GM19438 (cell line): ENCODE results near the gene LRRC63.
"Not testable (repeated sequence)": the region's sequence is repeated elsewhere in the genome, so short reads cannot be mapped to it uniquely, and the experiment has no call there.

Experiments
- ATAC-seq: cut with Tn5 transposase; IDR thresholded peaks from one replicate; pipeline ENCODE4 v1.9.1; 2021; ENCODE audit warnings: low read depth; ENCODE audit not compliant: unreplicated experiment

The LRRC63 gene

DNA sequence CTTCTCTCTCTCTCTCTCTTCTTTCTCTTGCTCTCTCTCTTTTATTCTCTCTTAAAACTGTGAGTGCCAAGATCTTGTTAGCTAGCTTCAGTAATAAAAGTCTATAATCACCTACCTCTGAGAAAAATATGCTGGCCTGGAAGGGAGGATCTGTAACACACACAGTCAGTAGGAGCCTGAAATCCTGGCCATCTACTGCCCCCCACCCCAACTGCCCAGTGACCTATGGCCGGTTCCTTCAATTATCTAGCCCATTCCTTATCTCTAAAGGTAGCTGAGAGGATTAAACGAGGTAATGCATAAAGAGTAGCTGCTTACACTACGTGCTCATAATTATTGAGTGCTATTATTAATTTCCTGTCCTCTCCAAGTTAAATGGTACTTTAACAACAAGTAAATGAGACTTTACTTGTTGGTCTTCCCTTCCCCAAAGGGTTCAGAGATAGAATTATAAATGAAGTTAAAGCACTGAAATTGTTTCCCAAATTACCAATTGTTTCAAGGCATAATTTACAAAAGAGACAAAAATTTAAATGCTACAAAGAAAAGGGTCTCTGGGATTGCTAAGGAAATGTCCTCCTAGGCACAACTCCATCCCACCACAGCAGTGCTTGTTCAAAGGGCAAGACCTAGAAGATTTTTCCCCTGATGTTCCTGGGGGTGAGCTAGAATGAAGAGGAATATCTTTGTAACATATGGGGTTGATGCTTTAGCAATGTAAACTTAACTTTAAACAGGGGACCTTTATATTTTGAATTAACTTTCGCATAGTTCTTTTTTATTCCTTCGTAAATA lies 31.6 kb upstream of the LRRC63 start:
- no peak for ATAC-seq

DNA sequence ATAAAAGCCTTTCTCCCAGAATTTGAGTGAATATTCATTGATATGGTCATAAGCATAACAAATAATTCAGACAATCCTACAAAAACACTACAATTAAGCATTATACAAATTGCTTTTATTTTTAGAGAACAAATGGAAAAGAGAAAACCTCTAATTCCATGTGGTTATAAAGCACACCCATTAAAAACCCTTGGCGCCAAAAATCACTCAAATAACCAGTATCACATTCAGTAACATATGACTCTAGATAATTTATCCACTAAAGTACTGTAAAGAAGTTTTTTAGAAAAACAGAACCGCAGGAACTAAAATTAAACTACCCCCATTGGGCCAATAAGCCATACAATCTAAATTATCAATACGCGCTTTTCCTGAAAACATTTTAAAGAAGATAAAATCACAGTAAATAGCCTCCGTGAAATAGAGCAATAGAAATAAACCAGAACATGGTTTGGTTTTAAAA lies 30.3 kb upstream of the LRRC63 start:
- no peak for ATAC-seq

DNA sequence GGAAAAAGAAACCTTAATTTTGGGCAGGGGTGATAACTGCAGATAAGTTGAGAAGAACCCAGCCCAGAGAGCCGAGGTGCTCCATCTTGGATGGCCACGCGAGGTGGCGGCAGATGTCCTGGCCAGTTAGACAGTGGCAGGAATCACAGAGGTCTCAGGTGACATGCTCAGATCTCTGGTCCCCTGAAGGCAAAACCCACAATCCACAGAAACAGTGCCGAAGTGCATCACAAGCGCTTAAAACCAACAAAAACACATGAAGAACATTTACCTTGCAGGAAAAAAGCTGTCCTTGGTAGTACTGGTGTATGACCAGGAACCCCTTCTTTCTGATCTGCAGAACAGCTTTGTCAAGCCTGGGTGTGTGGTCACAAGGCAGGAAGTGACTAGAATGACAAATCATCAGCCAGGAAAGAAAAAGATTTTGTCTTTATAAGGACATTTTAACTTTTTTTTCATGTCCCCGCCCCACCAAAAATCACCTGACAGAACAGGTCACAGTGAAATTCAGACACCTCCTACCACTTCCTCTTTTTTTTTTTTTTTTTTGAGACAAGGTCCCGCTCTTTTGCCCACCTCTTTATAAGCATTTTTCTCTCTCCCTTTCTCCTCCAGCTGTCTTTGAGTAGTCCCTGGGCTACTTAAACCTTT lies 29.8 kb upstream of the LRRC63 start, which contains the start of gene LCP1:
Gene LCP1, minus strand, starts transcription at position 338 of the 651 bp plus-strand sequence. CDS start 22,515 bp downstream, outside the sequence.
- peak; percentile 58 for ATAC-seq

DNA sequence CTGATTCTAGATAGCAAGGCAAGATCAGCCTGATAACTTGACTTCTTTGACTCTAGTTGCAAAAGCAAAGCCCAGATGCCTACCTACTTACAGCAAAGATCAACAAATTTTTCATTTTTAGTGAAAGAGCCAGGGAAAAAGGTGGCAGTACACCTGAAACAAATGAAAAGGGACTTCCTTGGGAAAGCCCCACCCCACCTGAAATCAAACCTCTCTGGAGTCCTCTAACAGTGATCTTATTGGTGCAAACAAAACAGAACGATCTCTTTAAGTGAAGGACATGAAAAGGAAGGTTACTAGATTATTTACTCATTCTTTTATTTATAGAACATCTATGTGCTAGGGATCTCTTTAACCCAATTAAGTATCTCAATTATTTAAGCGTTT lies 29.2 kb upstream of the LRRC63 start:
- ATAC-seq: peak; percentile 6

DNA sequence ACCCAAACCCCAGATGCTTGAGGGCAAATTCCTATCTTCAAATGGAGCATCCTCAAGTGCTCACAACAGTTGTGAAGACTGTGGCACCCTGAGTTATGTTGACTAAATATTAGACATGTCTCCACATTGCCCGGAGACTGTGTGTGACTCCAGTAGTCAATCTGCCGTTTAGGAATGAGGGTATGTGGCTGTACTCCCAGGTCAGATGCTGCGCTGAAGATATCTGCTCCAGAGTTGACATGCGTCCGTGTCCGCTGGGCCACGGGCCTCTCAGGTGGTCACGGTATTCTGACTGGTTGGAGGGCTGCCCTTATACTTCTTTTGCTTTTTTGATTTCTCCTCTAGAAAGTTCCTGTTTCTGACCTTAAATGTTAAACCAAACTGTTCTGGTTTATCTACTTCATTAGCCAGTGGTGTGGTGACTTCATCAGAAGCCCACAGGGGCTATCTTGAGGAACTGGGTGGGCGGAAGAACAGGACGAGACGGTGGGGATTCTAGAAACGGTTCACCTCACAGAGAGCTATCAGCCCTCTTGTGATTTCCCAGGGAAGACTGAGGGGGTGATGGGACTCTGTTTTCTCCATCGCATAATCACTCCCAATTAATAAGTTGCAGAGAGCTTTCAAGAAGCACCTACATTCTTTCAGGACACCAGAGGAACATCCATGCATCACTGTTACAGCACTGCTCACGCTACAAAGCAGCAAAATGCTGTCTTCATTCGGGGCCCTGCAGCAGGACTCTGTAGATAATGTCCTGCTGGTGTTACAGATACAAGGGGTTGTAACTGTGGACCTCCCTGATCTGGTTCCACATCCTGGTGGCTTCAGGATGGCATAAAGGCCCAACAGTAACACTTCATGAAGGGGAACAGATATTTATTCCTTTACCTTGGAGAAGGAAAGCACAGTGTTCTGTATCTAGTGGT lies 28.4 kb upstream of the LRRC63 start:
- ATAC-seq: no peak

DNA sequence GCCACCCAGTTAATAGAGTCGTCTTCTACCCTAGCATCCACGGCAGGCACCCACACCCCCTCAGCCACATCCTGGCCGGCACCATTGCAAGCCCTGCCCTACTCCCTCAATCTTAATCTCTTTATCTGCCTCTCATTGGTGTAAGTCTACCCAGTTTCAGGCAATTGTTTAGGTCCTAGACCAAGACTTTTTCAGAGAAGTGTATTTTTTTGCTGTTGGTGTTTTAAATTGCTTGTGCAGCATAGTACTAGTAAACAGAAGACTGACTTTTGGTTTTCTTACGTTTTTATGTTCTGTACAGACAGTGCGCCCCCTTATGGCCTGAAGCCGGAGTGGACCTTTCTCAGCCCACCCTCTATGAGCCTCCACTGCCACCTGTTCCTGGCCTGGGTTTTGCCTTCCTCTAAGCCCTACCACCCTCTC lies 27.4 kb upstream of the LRRC63 start:
- ATAC-seq: peak; percentile 34

DNA sequence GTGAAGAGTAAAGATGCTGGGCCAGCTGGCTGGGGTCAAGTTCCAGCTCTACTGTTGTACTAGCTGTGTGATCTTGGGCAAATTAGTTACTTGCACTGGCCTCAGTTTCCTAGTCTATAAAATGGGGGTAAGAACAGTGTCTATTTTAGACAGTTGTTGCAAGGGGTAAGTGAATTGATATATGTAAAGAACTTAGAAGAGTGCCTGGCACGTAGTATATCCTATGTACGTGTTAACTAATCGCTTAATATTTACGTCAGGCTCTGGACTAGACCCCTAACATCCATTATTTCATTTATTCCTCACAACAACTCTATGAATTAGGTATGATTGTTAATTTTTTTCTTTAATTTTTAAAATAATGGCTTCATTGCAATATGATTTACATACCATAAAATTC lies 26.1 kb upstream of the LRRC63 start:
- no peak for ATAC-seq

DNA sequence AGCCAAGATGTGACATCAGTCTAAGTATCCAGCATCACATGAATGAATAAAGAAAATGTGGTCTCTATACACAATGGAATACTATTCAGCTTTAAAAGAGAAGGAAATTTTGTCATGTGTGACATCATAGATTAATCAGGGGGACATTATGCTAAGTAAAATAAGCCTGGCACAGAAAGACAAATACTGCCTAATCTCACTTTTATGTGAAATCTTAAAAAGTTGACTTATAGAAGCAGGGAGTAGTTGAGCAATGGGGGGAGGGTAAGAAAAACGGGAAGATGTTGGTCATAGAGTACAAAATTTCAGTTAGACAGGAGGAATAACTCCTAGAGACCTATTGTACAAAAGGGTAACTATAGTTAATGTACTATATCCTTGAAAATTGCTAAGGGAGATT lies 19.3 kb upstream of the LRRC63 start:
- ATAC-seq: no peak

DNA sequence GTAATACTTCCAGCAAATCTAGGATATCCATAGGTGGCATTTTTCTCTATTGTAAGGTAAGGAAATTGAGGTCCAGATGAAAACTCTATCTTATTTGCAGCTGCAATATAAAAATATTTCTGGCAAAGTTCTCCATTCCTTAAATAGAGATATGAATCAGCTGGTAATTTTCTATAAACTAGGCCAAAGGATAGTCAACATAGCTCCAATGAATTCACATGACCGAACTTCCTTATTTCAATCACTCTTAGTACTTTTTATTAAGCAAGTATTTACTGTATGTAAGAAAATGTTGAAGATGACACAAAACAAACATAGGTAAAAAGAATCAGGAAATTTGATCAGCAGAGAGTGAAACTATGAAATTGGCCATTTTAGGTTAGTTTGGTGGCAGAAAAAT lies 16.7 kb upstream of the LRRC63 start:
- ATAC-seq: no peak

DNA sequence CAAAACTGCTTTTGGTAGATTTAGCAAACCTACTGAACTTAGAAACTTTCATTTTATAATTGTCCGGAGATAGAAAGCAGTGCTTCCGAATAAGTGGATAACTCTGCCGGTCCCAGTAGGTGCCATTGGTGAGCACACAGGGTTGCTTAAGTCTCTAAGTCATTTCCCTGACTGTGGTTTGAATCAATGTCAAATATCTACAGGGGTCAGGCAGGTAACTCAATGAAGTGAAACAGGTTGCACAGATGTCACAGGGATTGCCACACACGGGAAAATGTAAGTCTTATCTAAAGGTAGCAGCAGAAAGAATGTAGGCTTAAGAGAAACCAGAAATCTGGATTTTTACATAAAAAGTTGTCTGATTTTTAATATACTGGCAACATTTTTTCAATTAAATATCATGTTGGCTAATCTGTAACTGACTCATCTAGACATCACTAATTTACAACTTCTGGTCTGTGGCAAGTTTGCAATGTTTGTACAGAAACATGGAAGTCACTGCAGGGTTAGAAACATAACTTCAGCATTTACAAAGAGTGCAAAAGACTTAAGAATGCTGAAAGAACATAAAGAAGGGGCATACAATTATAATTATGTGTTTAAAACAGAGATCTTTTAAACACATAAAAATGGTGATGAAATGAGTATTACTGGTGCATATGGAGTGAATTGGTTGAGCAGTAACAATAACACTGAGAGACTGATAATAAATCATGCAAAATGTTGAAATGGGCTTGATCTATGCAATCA lies 14.3 kb upstream of the LRRC63 start:
- ATAC-seq: no peak

DNA sequence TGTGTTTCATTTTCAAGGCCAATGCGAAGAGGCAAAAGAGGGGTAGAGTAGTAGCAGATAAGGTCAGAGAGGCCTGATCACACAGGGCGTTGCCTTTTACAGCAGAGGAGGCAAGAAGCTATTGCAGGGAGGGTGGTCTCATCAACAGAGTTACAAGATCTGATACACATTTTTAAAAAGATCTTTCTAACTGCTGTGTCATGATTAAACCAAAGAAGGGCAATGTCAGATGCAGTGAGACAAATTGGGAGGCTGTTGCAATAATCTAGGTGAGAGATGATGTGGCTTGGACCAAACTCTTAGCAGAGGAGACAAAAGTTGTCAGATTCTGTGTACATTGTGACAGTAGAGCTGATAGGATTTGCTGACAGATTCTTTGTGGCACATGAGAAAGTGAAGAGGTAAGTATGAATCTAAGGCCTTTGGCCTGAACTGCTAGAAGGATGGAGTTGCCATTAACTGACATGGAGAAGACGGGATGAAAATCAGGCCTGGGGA lies 13.0 kb upstream of the LRRC63 start:
- ATAC-seq: no peak

DNA sequence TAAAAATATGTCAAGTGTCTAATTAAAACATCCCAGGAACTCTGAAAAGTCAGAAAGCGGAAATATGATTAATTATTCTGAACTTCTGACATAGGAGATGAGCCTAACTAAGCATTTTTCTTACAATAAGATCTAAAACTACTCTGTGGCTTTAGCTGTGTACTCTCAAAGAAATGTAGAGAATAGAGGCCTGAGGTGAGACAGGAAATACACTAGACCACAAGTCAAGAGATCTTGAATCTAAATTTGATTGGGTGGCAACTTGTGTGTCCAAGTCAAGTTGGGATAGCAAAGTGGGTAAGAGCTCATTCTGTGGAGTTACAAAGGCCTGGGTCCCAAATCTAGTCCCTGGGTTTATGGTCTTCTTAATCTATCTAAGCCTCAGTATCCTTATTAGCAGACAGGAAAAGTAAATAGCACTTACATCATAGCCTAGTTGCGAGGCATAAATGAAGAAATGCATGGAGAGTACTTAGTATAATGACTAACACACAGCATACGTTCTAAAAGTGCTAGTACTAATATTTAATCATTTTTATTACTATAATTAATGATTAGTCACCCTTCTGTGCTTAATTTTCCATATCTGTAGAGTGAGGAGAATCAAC lies 9.4 kb upstream of the LRRC63 start:
- no peak for ATAC-seq

DNA sequence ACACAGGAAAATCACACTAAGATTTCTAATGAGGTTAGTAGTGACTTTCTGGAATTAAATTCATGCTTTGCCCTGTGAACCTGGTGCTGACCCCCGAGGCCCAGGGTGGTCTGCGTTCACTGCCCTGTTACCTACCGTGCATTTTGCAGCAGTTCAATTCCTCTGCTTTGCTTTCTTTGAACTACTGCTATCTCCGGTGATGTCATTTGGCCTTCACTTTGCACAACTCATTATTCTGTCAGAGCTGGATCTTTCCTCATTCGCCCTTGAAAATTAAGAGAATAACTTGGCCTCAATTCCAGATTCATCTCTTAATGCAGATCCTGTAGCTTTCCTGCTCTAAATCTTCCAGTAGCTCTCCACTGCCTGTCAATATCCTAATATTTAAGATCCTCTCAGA lies 8.8 kb upstream of the LRRC63 start:
- ATAC-seq: no peak

DNA sequence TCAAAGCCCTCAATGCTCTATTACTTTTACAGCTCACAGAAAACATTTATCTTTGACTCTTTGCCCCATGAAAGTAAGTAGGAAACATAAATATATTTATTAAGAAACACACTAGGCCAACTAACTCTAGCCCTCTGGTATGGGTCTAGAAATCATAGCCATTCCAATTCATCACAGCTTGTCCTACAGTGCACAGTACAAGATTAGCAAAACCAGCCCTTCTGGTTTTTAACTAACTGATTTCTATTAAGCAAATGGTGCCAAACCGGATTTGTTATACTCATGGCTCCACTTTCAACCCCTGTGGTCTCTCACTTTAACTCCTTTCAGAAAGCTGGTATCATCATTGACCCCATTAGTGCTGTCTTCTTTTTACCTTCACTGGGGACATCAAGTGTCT lies 5.6 kb upstream of the LRRC63 start:
- ATAC-seq: no peak

DNA sequence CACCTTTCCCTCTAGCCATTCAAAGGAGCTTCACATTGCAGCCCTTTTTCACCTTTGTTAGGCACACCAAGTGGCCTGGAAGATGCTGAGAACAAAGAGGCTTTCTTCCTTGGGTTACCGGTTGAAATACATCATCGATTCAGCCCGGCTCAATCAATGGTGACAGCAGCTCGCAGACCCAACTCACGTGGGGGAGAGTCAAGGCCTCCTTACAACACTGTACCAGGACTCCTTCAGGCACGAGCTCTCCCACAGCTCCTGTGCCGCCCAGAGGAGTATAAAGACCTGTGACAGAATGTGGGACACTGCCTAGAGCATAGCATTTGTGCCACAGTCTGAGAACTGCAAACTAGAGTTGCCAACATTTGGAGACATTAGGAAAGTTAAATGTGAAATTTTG lies 3.9 kb upstream of the LRRC63 start:
- ATAC-seq: no peak

DNA sequence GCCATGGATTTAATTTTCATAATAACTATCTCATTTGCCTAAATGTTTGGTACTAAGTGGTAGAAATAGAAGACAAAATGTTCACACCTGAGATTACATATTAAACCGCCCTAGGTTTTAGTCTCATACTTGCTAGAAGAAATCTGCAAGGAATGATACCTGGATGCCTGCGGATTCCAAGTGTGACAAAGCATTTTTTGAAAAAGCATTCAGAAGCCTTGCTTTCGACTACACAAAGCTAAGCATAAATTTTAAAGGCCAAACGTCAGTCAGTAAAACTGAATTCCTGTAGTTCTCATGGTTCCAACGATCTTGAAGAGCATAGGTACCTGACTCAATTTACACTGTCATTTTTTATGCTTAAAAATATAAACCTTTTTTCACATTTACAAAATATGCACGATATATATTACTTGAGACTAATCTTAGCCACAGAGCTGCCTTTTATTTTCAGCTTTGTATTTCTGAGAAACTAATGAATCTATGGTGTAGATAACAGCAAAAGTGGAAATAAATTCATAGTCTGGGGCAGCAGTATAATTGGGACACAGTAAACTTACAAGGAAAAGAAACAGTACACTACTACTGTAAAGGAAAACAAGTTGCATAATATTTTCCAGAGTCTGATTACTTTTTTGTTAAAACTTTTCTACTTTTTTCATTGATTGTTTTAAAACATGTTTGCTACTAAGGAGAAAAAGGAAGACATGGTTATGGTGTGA lies 1.2 kb upstream of the LRRC63 start:
- ATAC-seq: no peak

DNA sequence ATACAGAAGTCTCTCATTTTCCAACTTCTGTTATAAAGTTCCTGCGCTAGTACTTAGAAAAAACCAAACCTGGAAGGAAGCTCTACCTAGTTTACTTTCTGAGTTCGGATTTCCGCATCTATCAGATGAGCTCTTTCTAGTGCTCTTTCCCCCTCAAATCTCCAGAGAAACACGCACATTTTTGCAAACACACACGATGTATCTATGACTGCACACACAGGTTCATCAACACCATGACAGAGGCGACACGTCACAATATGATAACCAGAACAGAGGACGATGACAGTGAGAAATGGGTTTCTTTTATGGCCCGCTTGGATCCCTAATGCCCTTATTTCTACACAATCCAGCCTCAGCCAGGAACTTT lies 629 bp upstream of the LRRC63 start:
- ATAC-seq: peak; percentile 22

DNA sequence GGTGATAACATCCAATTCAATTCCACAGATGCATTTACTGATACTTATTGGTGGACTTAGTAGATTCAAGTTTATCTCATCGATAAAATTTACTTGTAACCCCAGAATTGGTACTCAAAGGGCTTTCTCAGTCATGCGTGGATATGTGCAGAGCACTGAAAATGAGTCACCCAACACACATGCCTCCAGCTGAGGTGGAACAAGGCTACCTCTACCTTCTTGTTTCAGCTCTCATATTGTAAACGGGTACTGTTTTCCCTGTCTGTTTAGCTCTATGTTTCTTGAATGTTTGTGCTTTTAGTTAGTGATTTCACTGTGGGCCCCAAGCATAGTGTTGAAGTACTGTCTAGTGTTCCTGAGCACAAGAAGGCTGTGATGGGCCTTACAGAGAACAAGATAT lies 1.5 kb downstream of the LRRC63 start:
- ATAC-seq: no peak

DNA sequence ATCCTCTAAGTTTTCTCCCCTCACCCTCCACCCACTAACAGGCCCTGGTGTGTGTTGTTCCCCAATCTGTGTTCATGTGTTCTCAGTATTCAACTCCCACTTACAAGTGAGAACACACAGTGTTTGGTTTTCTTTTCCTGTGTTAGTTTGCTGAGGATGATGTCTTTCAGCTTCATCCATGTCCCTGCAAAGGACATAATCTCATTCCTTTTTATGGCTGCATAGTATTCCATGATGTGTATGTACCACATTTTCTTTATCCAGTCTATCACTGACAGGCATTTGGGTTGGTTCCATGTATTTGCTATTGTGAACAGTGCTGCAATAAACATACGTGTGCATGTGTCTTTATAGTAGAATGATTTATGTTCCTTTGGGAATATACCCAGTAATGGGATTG lies 3.0 kb downstream of the LRRC63 start:
- not testable (repeated sequence) for ATAC-seq
